B cell (primary cell): Measurements from ENCODE around the gene NUMA1. TPM values are rescaled to one million over a fixed set of nuclear protein-coding genes. Genes with fewer than 3 reads are reported as not detected.
A peak's percentile ranks its signal among the peaks of the same experiment; 100 is the strongest.

Experiments
- ATAC-seq: fragments of 200-7000 bp; cut with Tn5 transposase; one replicate; pipeline ENCODE4 v1.10.0; 2021; ENCODE audit warnings: low read depth, mild to moderate bottlenecking, moderate number of reproducible peaks, moderate library complexity
- CTCF ChIA-PET: fragments of 350-600 bp; sonication (Branson Sonifier 250); formaldehyde crosslinking; loops from one replicate; lab custom pipeline; 2021; ENCODE audit warnings: antibody characterized with exemption, inconsistent platforms; lab: Charles Lee
- POLR2A ChIA-PET: fragments of 350-600 bp; sonication (Branson Sonifier 250); formaldehyde crosslinking; loops from one replicate; lab custom pipeline; 2021; ENCODE audit warnings: antibody characterized with exemption; lab: Charles Lee
- DNase-seq: peaks from one replicate; pipeline ENCODE4 v3.0.0; 2013
- H2AFZ ChIP-seq: 2 replicates; pipeline ENCODE4 v1.6.1; 2012; ENCODE audit warnings: mild to moderate bottlenecking, low read depth, low read length; ENCODE audit not compliant: insufficient read depth, poor library complexity, severe bottlenecking
- H3K27ac ChIP-seq, 2 donors: 1 replicate in 1 of 2; 2 replicates in 1 of 2; pipeline ENCODE4 v1.5.1; 2012 to 2013; ENCODE audit warnings: low read length in 2 of 2, mild to moderate bottlenecking in 2 of 2, moderate library complexity in 1 of 2
- H3K27me3 ChIP-seq, 4 experiments: fragments of 200-600 bp in 1 of 4; sonication (generic) in 1 of 4; replicated peaks in 1 of 4; 1 replicate in 2 of 4; 2 replicates in 2 of 4; pipeline versions ENCODE4 v1.6.1 to v1.7.0; 2013 to 2016; ENCODE audit warnings: low read length in 3 of 4, mild to moderate bottlenecking in 2 of 4, mixed read lengths in 1 of 4, moderate library complexity in 1 of 4; ENCODE audit not compliant: insufficient read depth in 4 of 4, control insufficient read depth in 3 of 4; ENCODE audit errors: control extremely low read depth in 1 of 4
- H3K36me3 ChIP-seq, 2 experiments: replicated peaks in 1 of 2; 1 replicate in 1 of 2; 2 replicates in 1 of 2; pipeline versions ENCODE4 v1.6.1 to v1.7.1; 2013; ENCODE audit warnings: low read length in 1 of 2; ENCODE audit not compliant: insufficient read depth in 2 of 2, control insufficient read depth in 1 of 2; ENCODE audit errors: control extremely low read depth in 1 of 2, extremely low read depth in 1 of 2
- H3K4me1 ChIP-seq, 2 donors: fragments of 200-600 bp in 1 of 2; sonication (generic) in 1 of 2; 1 replicate in 1 of 2; 2 replicates in 1 of 2; pipeline versions ENCODE4 v1.5.1 to v1.6.1; 2013 to 2017; ENCODE audit warnings: low read length in 2 of 2; ENCODE audit not compliant: control insufficient read depth in 2 of 2, insufficient read depth in 2 of 2
- H3K4me2 ChIP-seq: replicated peaks from 2 replicates; pipeline ENCODE3; 2012; ENCODE audit warnings: mild to moderate bottlenecking, low read depth, low read length; ENCODE audit not compliant: poor library complexity, severe bottlenecking
- H3K4me3 ChIP-seq, 5 experiments: fragments of 200-600 bp in 1 of 5; sonication (generic) in 1 of 5; 1 replicate in 3 of 5; 2 replicates in 2 of 5; pipeline versions ENCODE4 v1.5.1 to v1.7.0; 2011 to 2016; ENCODE audit warnings: low read length in 4 of 5, mild to moderate bottlenecking in 4 of 5, low read depth in 2 of 5, control low read depth in 1 of 5, moderate library complexity in 1 of 5; ENCODE audit not compliant: insufficient read depth in 1 of 5; ENCODE audit errors: control extremely low read depth in 1 of 5, extremely low read depth in 1 of 5
- H3K79me2 ChIP-seq: fragments of 200-600 bp; sonication (generic); one replicate; pipeline ENCODE4 v1.6.0; 2016; ENCODE audit warnings: low read length; ENCODE audit not compliant: control insufficient read depth, insufficient read depth
- H3K9ac ChIP-seq: fragments of 200-600 bp; sonication (generic); 2 replicates; pipeline ENCODE4 v1.6.1; 2017; ENCODE audit warnings: mild to moderate bottlenecking, low read length, moderate library complexity
- H3K9me3 ChIP-seq, 3 donors: one replicate each; pipeline versions ENCODE4 v1.6.1 to v1.7.1; 2013; ENCODE audit warnings: low read length in 2 of 3; ENCODE audit not compliant: control insufficient read depth in 2 of 3, insufficient read depth in 1 of 3; ENCODE audit errors: control extremely low read depth in 1 of 3
- H4K20me1 ChIP-seq: 2 replicates; pipeline ENCODE4 v1.6.0; 2012; ENCODE audit warnings: mild to moderate bottlenecking, low read length; ENCODE audit not compliant: insufficient read depth, control insufficient read depth, poor library complexity, severe bottlenecking
- H3K27ac Mint-ChIP-seq: one replicate; pipeline ENCODE4 v1.8.0; 2021; ENCODE audit warnings: mixed read lengths
- H3K27me3 Mint-ChIP-seq: one replicate; pipeline ENCODE4 v1.8.0; 2021; ENCODE audit warnings: mixed read lengths
- H3K4me1 Mint-ChIP-seq: one replicate; pipeline ENCODE4 v1.8.0; 2021; ENCODE audit warnings: mixed read lengths
- H3K4me3 Mint-ChIP-seq: one replicate; pipeline ENCODE4 v1.8.0; 2021; ENCODE audit warnings: mixed read lengths
- H3K9me3 Mint-ChIP-seq: one replicate; pipeline ENCODE4 v1.8.0; 2022; ENCODE audit warnings: mixed read lengths; ENCODE audit not compliant: insufficient read depth
- CTCF ChIP-seq: fragments of 200-600 bp; IDR thresholded peaks from one replicate; pipeline ENCODE4 v1.8.0; 2022; ENCODE audit warnings: antibody characterized with exemption, mild to moderate bottlenecking
- EZH2 ChIP-seq: IDR thresholded peaks from 2 replicates; pipeline ENCODE4 v1.6.1; 2012; ENCODE audit warnings: borderline replicate concordance, low read depth, mild to moderate bottlenecking, moderate library complexity, low read length; ENCODE audit not compliant: insufficient read depth, poor library complexity, severe bottlenecking
- WGBS: methylation state at CpG from one replicate; pipeline ENCODE4 v1.1.5; 2013; ENCODE audit warnings: missing lambda C conversion rate; ENCODE audit not compliant: insufficient coverage; 5-methylcytosine and 5-hydroxymethylcytosine counted together
- intact Hi-C: fragments of 100-400 bp; cut with micrococcal nuclease; formaldehyde crosslinking; loops from one replicate; pipeline ENCODE4 v1.10.0; 2022
- polyA plus RNA-seq: library from polyadenylated mRNA; depleted of rRNA; stranded (reverse); fragments of >200 nt; gene quantifications from 2 replicates; pipeline ENCODE4 v1.2.3, GENCODE V29; 2012
- total RNA-seq, 2 donors: library from RNA; stranded (reverse); fragments of 120-200 nt in 1 of 2; gene quantifications; 1 replicate in 1 of 2; 2 replicates in 1 of 2; pipeline versions ENCODE4 v1.2.3 to v1.2.4, GENCODE V29; 2013 to 2022

NUMA1 gene
- total and polyA plus RNA-seq, 2 donors (not counting 1 experiment from before 2014, with no cell fraction given), result 186 to 300 TPM

- Histone ChIP-seq H4K20me1 (no peaks in the 10 kb centered on the region), H3K4me2 (peak overlapping the region; percentile 7), H3K27me3 (no peaks in the 10 kb centered on the region), H3K9me3 (no peaks in the 10 kb centered on the region), H3K9ac (no peak overlapping the region), H3K79me2 (no peaks in the 10 kb centered on the region), H3K4me3 (no peak overlapping the region), H3K27ac (peak overlapping the region; percentile 7 to 25), H3K36me3 (peaks cover 0 to 33% of the 10 kb centered on the region in 2 experiments), H2AFZ (no peak overlapping the region), H3K4me1 (peaks cover 7 to 14% of the 10 kb centered on the region in 2 donors)
- Mint-ChIP-seq H3K4me3 (no peak overlapping the region), H3K27ac (peak overlapping the region; percentile 73), H3K9me3 (no peaks in the 10 kb centered on the region), H3K4me1 (peaks cover 16% of the 10 kb centered on the region), H3K27me3 (no peaks in the 10 kb centered on the region)
- DNase-seq (peak; percentile 85), ATAC-seq (peak; percentile 99)
- intact Hi-C loops, result loop anchor here (1.0 kb wide), 2 partner anchors 11 to 114 kb away; partner anchors contain the start of genes LRRC51 and NUMA1
- ChIA-PET POLR2A (interaction anchor here (1.2 to 1.5 kb wide), 2 partner anchors 21 to 51 kb away, joined by 4 to 6 read pairs; partner anchors contain the start of gene ANAPC15), CTCF (interaction anchor here (0.6 to 7.2 kb wide), 28 partner anchors 9 to 339 kb away, joined by 3 to 292 read pairs (median 4); partner anchors contain the start of genes ANAPC15, IL18BP, LAMTOR1 and RNF121)
- 6% methylated on average over 2 of the region's 4 CpGs for WGBS
- TF ChIP-seq CTCF (peak; percentile 82), EZH2 (no peak)
Observed at GRCh38 chr11:72091292-72091691, 10.9 kb upstream of the NUMA1 start.

- Mint-ChIP-seq H3K27me3 (no peaks in the 10 kb centered on the region), H3K4me3 (no peak overlapping the region), H3K4me1 (peaks cover 16% of the 10 kb centered on the region), H3K27ac (no peak overlapping the region), H3K9me3 (no peaks in the 10 kb centered on the region)
- ATAC-seq (no peak), DNase-seq (no peak)
- Histone ChIP-seq H3K79me2 (no peaks in the 10 kb centered on the region), H3K4me2 (no peak overlapping the region), H3K4me1 (peaks cover 7 to 14% of the 10 kb centered on the region in 2 donors), H3K27me3 (no peaks in the 10 kb centered on the region), H3K4me3 (no peak overlapping the region), H4K20me1 (no peaks in the 10 kb centered on the region), H3K9ac (no peak overlapping the region), H3K36me3 (peaks cover 0 to 21% of the 10 kb centered on the region in 2 experiments), H3K9me3 (no peaks in the 10 kb centered on the region), H3K27ac (no peak overlapping the region), H2AFZ (no peak overlapping the region)
- ChIA-PET CTCF (interaction anchor here (4.6 kb wide), 1 partner anchor 63 kb away, joined by 49 read pairs; no protein-coding TSS in a partner anchor), POLR2A (no interaction called here)
- WGBS, result 90% methylated on average over 3 of the region's 4 CpGs
- intact Hi-C loops, result no loop called here
- TF ChIP-seq CTCF (no peak), EZH2 (no peak)
Observed at GRCh38 chr11:72088076-72088808, 7.9 kb upstream of the NUMA1 start.
